Spleen (tissue), 7 donors: ENCODE data around the gene PARD3.

Experiments
- CTCF ChIP-seq, 11 experiments: fragments of 200-600 bp in 7 of 11; fragments of 450-650 bp in 4 of 11; sonication (generic) in 4 of 11; IDR thresholded peaks in 8 of 11; conservative IDR thresholded peaks in 3 of 11; 1 replicate in 7 of 11; 2 replicates in 4 of 11; pipeline versions ENCODE4 v1.4.0 to v1.8.0; 2016 to 2021; ENCODE audit warnings: antibody characterized with exemption in 11 of 11, inconsistent platforms in 4 of 11, mild to moderate bottlenecking in 1 of 11
- POLR2A ChIP-seq, 3 donors: fragments of 450-650 bp; IDR thresholded peaks; one replicate each; pipeline ENCODE4 v1.5.1; 2017; ENCODE audit warnings: antibody characterized with exemption in 3 of 3, mild to moderate bottlenecking in 1 of 3
- donor health status: DM: no; HTN: no; CAD: no; lungs with moderate emphysema.
- donor health status: DM: no; HTN: no; CAD: no.
- donor health status: DM: no; HTN: no; CAD: no.

DNA sequence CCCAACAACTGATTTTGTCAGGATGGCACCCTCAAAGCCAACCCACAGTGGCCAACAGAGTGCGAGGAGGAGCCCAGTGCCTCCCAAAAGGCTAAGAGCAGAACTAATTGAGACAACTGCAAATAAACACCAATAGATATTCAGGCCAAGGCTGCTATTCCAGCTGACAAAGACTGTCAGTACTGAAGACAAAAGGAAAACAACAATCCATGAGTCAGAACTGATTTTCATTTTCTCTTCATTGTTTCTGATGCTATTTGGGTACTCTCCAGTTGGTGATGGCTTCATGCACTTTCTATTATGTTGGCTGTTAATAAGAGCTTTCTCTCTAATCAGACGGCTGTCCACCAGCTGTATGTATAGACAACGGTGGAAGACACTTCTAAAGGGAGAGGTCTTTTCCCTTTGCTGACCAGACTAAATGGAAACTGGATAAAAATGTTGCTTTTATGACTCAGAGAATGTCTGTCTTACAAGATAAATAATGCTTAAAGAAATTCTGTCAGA lies 515.9 kb downstream of the PARD3 start:
- TF ChIP-seq CTCF (IDR thresholded peaks at IDR 0.05 in 8 of 11, conservative IDR thresholded peaks at IDR 0.05 in 3 of 11) (no peak), POLR2A (IDR thresholded peaks at IDR 0.05) (no peak)
